GM21360 (cell line): ENCODE results near the gene CPED1.

Source experiments
- ATAC-seq: cut with Tn5 transposase; IDR thresholded peaks from one replicate; pipeline ENCODE4 v1.9.1; 2021; ENCODE audit warnings: mild to moderate bottlenecking, moderate library complexity; ENCODE audit not compliant: unreplicated experiment

Gene CPED1

GRCh38 chr7:121331574-121331973 is 343.1 kb downstream of the CPED1 start:
- ATAC-seq = no peak

DNA sequence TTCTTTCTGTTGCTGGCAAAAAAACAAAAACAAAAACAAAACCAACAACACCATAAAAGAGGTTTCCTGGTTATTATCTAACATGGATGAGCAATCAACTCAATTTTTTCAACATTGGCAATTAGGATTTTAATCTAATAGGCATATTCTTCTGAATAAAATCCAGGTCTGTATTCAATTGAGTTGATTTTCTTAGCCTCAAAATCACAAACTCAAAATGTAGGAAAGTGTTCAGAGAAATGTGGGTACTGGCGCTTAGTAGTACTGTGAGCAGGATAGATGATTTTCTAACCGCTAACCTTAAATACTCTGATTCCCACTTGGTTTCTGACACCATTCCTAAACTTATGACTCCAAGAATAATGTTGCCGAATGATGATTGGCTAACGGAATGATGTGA is 345.9 kb downstream of the CPED1 start:
- no peak for ATAC-seq

DNA sequence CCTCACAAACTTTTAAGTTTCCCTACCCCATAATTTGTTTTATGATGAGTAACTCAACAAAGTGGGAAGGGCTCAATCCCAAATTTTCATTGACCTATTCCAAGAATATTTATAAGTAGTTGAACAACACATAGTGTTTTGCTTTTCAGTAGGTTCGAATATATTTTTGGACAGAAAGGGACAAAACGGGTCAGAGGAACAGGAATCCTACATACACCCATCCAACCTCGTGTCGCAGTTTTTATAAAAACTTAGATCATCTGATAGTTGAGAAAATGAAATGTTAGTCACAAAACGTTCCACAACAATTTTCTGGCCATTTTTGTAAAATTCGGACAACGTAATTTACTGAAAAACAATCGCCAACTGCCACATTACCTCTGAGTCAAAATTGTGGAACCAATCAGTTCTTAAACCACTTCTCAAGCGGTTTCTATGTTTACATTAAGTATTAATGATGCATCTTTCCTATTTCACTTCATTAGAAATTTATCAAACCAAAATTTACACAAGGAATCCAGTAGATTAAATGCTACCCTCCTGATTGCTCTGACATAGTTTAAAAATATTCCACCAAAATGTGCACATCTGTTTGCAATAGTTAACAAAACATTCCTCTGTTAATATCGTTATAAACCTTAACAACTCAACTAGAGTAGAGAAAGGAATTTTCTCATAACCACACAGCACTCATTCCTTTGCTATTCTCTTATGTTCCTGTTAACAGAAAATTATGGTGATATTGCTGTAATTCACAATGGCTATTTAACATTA is 346.6 kb downstream of the CPED1 start:
- no peak for ATAC-seq

- no peak for ATAC-seq
Measured at GRCh38 chr7:121336579-121336978, 348.1 kb downstream of the CPED1 start.

GRCh38 chr7:121337398-121337797 is 348.9 kb downstream of the CPED1 start:
- no peak for ATAC-seq

GRCh38 chr7:121339082-121339481 is 350.6 kb downstream of the CPED1 start:
- no peak for ATAC-seq

DNA sequence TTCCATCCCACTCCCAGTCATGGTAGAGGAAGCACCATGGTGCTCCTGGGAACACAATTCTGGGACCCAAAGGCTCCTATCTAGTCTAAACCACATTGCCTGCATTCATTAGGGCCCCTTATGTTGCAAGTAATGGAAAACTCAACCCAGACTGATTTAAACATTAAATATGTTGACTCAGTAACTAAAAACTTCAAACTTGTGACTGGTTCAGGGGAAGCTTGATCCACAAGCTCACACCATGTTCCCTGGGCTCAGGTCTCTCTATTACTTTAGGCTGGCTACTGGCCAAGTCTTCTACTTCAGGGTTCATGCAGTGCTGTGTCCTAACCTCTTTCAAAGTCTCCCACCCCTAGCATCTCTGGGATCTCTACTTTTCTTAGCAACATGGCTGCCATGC is 353.4 kb downstream of the CPED1 start:
- no peak for ATAC-seq

GRCh38 chr7:121342631-121343030 is 354.1 kb downstream of the CPED1 start:
- no peak for ATAC-seq

- ATAC-seq = no peak
Measured at GRCh38 chr7:121343302-121343701, 354.8 kb downstream of the CPED1 start.

DNA sequence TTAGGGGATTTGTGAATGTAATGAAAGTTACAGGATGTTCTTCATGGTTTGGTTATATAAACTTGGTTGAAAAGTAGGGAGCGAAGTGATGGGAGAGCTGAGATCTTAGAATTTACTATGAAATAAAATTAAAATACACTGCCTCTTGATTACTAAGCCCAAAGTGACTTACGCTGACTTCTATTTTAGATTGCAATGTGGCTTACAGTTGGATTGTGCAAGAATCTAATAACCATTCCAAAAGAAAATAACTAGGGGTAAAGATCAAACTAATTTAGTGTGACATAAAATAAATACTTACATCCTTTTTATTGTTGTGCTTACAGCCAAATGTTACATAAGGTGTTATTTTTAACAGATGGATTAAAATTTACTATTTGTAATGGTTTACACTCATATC is 355.6 kb downstream of the CPED1 start:
- ATAC-seq = no peak

DNA sequence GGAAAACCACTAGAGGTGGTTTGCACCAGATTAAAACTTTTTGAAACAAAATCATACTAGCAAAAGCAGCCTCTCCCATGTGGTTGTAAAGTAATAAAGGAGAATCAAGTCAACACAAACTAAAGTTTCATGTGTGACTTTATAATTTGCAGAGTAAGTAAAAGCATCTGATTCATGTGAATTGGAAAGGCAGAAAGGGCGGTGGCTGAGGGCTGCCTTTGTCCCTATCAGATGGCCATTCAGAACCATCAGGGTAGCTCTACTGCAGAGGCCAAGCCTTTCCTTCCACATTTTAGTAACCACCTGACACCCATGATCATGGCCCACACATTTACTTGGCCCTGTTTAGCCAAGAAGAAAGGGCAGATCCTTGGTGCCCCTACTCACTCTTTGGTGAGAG is 356.0 kb downstream of the CPED1 start:
- ATAC-seq = no peak
